Measurements from ENCODE around the gene NFE2L1.
A peak's percentile ranks its signal among the peaks of the same experiment; 100 is the strongest.
"Not testable (repeated sequence)": the region's sequence is repeated elsewhere in the genome, so short reads cannot be mapped to it uniquely, and the experiment has no call there.

NFE2L1 gene

DNA sequence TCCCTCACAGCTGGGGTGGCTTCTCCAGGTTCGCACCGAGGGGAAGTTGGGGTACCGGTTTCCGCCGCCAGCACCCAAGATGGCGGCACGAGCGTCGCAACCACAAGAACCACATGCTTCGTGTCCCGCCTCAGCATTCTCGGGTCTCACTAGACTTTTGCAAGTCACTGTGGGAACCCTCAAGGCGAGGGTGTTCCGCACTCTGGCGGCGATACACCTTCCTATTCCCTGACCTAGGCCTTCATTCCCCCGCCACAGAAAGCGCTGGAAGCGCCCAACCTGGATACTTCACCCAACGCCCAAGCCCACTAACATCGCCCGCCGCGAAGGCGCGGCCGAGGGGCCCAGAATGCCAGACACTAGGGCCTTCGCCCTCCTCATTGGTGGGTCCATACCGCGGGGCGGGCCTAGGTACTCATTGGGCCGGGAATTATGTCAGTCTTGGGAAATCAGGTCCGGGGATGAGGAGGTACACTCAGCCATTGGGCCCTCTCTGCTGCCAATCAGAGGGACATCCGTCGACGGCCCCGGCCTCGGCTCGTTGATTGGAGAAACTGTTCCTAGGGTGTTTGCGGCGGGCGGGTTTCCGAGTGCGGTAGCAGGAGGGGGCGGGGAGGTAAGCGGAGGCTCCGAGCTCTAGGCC lies at the start of gene NFE2L1:
TSS of gene NFE2L1 (plus strand) at position 619 of the 643 bp plus-strand sequence. CDS start 2,760 bp downstream, outside the sequence.
- DNase-seq = peak; percentile 98 to 99

- DNase-seq = no peak
These were observed 48.6 kb upstream of the NFE2L1 start for GRCh38 chr17:47999582-47999981.

DNA sequence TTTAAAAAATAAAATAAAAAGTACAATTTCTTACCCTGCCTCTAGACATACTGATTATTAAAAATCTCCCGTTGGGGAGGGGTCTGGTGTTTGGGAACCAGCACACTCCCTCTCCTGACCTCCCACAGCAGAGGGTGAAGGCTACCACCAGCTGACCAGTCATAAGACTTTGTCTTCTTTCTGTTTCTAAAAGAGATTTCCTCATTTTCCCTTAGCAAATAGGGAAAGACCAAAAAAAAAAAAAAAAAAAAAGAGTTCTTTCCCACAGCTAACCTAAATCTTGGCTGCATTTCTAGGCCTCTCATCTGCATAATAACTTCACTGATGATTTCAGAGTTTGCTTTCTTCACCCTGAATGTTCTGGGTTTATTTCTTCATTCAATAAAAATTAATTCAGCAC lies 47.0 kb upstream of the NFE2L1 start:
- no peak for DNase-seq

DNA sequence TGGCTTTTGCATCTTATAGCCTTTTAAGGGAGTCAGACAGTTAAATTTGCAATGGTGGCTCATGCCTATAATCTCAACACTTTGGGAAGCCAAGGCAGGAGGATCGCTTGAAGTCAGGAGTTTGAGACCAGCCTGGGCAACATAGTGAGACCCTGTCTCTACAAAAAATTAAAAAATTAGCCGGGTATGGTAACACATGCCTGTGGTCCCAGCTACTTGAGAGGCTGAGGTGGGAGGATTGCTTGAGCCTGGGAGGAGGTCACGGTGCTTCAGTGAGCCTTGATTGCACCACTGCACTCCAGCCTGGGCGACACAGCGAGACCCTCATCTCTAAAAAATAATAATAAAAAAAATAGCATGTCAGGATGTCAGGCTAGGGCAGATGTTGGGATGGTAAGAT lies 46.5 kb upstream of the NFE2L1 start:
- DNase-seq = not testable (repeated sequence)

GRCh38 chr17:48002266-48002915 lies 45.8 kb upstream of the NFE2L1 start:
- DNase-seq = no peak

- DNase-seq = no peak
These were observed 45.2 kb upstream of the NFE2L1 start for GRCh38 chr17:48002916-48003416.

DNA sequence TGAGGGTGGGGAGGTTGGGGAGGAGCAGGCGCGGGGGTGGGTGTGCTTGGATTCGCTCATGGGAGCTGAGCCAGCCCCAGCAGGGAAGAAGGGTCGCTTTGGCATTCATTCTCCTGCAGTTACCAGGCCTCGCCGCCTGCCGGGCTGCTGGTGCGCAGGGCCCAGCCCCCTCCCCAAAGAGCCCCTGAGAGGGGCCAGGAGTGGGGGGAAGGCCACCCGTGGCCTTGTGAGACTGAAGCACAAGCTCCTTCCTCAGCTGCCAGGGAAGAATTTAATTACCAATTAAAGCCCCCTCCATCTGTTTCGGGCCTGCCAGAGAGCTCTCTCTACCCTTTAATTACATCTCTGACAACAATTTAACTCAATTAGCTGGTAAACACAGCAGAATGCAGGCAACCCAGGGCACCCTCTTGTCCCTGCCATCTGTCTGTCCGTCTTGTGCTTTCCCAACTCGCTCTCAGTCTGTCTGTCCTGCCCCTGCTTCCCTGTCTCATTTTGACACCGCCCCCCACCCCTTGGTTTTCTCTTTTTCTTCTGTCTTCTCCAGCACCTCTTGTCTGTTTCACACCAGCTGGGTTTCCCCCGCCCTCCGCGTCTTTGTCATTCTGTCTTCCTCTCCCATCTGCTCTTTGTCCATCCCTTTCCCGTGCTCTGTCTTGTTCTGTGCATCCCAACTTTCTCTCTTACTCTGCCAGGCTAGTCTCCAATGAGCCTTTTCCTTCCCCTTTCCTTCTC lies 44.6 kb upstream of the NFE2L1 start:
- DNase-seq = no peak

DNA sequence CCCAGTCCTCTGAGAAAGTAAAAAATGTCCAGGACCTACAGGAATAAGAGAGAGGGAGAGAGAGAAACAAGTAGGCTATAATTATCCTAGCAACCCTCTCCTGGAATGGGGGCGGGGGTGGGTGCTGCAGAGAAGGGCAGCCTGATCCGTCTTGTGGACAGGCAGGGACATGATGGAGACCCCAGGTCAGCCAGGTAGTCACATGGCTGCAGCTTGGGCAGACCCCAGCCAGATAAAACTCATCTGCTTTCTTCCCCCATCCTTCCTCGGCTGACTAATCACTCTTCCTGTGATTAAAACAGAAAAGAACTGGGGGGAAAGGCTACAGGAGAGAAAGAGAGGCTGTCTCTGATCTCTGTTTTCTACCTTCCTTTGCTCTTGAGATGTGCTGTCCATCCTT lies 43.2 kb upstream of the NFE2L1 start:
- no peak for DNase-seq

GRCh38 chr17:48006936-48007709 lies 41.0 kb upstream of the NFE2L1 start:
- no peak for DNase-seq

- no peak for DNase-seq
These were observed 38.0 kb upstream of the NFE2L1 start for GRCh38 chr17:48010193-48010592.

GRCh38 chr17:48011405-48012150 lies 36.6 kb upstream of the NFE2L1 start:
- no peak for DNase-seq

DNA sequence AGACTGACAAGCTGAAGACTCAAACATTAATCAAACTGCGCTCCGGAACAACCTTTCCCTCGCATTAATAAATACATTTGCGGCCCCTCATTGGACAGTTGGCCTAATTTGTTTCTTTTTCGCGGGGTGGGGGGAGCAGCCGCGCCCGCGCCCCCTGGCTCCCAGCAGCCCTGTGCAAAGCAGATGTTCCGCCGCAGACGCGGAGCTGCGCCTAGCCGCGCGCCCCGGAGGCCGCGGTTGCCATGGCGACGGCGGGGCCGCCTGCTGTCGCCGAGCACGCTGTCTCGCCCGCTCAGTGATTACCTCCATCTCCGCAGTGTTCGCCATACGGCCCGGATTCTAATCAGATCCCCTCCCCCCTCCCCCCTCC lies 36.0 kb upstream of the NFE2L1 start:
- no peak for DNase-seq

DNA sequence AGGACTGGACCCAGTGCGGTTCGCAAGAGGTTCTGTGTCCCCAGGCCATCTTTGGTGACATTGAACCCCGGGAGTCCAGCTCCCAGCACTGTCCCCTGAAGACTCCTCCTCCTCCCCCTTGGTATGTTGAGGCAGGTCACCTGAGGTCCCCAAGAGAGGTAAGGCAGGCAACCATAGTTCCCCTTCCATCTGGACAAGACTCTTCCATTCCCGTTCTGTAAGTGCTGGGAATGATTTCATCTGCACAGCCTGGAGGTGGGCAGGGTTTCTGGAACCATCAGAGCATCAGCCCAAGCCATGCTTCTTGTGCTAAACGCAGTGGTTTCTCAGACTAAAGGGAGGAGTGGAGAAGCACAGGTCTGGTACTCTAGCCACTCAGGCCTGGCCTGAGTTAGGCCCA lies 35.5 kb upstream of the NFE2L1 start:
- DNase-seq = no peak

DNA sequence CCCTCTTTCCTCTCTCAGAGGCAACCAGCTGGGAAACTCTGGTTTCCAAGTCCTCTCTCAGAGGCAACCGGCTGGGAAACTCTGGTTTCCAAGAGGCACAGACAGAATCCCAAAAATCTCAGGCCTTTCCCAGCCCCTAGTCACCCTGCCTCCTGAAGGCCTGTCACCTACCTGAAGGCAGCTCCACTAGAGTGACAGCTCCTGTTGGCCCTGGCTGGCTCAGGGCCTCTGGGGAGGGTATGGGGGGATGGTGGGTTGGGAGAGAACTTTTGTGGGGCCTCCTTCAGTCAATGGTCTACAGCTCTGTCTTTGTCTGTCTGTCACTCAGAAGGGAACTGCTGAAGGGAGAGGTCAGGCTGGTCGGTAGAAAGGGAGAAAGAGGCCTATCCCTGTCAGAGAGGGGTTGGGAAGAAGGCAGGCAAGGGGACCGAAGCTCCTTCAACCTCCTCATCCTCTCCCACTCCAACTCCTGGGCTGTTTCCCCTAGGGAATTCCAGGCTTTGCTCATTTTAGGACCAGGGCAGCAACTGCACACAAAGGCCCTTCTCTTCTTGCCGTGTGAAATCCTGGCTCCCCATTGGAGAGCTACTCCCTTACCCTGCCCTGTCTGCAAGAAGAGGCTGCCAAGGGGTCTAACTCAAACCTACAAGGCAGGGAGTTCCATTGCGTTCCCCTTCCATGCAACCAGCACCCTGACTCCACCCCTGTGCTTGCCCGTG lies 34.1 kb upstream of the NFE2L1 start:
- no peak for DNase-seq

DNA sequence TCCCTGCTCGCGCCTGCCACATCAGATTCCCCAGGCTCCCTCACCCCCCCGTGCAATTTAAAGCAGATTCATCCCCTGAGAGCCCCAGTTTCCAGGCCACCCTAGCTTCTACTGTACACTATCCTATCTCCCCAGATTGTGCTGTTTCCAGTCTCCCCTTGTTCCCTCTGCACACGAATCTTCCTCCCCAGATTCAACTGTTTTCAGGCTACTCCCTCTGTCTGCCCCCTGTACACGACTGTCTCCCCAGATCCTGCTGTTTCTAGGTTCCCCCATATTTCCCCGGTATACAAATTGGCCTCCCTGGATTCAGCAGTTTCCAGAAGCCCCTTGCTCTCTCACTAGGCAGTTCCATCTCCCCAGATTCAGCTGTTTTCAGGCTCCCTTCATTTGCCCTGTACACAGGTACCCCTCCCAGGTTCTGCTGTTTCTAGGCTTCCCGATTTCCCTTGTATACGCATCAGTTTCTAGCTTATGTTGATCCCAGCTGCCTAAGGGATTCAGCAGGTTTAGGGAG lies 33.5 kb upstream of the NFE2L1 start:
- no peak for DNase-seq

DNA sequence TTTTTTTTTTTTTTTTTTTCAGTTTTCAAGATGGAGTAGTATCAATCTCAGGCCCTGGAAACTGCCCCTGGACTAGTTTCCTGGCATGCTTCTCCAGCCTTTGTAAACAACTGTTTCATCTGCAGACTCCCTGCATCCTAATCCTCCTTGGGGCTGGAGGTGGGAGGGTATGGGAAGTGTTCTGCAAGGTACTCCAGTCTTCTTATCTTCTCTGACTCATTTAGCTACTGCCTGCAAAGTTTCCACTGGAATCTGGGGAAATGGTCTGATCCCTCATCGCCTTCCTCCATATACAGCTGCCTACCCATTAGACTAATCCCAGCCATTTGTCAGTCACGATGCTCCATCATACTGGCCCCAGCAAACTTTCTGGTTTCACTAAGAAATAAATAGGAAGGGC lies 32.0 kb upstream of the NFE2L1 start:
- no peak for DNase-seq

- DNase-seq = not testable (repeated sequence)
These were observed 30.4 kb upstream of the NFE2L1 start for GRCh38 chr17:48017817-48018158.

- no peak for DNase-seq
These were observed 26.2 kb upstream of the NFE2L1 start for GRCh38 chr17:48021934-48022333.

DNA sequence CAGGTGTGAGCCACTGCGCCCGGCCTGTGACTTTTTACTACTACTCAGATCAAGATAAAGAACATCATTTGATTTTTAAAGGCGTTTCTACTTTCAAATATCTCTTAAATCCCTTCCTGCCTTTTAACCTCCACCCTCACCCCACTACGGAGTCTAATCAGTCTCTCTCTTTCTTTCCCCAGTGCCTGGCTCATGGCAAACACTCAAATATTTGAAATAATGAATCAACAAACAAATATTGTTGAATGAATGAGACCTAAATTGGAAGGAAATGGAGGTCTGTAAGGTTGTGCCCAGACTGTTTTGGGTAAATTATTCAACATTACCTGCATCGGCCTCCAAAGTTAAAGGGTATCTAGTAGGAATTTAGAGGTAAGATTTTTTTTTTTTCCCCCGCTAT lies 25.3 kb upstream of the NFE2L1 start:
- DNase-seq = no peak

- peak in 1 of 2 experiments; percentile 41 for DNase-seq
These were observed 24.6 kb upstream of the NFE2L1 start for GRCh38 chr17:48023400-48024148.
